Fibroblast of skin of abdomen (primary cell): ENCODE measurements around the gene FTO.

ENCODE experiments used
- DNase-seq: peaks from one replicate; pipeline ENCODE4 v3.0.0-alpha.2; 2013

The FTO gene

DNA sequence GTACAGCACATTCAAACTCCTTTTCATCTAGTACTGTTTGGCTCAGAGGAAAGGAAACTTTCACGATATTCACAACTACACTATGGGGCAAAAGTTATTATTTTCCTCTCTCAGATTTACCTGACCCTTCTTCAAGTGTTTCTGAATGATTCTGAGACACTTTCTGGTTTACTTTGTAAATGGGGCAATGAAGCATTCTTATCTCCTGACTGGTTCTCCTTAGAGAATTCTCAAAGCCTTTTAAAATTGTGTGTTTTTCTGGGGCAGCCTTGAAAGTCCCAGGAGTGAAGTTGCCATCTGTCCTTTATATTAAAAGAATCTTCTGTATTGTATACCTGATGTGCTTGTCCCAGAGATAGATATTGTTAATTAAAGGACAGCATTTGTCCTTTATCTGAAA lies 264.9 kb downstream of the FTO start:
- DNase-seq = no peak

DNA sequence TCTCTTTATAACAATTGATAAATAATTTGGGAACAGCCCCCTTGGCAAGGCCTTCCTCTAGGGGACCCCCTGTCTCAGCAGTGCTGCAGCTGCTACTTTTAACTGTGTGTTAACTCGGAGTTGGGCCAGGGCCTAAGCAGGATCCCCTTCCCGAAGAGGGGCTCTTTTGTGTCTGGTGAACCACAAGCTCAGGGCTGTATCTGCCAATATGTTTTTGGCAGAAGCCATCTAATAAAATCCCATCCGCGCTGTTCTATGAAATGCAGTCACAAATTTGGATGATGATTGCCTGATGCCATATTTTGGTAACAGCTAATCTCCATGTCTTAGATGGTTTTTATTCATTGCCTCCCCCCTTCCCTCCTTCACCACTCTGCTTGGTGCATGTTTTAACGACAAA lies 267.7 kb downstream of the FTO start:
- no peak for DNase-seq

DNA sequence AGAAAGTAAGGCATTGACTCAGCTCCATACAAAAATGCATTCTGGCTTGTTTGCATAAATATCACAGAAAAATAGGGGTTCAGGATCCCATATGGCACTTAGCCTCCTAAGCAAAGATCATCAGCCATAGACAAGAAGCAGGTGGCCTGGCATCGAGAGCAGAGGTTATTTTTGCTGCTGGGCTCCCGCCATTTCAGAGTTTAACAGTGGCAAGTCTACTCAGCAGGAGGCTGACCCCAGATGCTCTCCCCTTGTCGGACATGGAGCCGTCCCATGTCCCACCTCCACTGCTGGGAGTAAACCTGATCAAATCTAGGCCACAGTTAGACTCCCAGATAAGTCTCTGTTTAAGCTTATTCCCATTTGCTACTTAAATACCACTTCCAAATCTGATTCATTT lies 269.1 kb downstream of the FTO start:
- DNase-seq = no peak

DNA sequence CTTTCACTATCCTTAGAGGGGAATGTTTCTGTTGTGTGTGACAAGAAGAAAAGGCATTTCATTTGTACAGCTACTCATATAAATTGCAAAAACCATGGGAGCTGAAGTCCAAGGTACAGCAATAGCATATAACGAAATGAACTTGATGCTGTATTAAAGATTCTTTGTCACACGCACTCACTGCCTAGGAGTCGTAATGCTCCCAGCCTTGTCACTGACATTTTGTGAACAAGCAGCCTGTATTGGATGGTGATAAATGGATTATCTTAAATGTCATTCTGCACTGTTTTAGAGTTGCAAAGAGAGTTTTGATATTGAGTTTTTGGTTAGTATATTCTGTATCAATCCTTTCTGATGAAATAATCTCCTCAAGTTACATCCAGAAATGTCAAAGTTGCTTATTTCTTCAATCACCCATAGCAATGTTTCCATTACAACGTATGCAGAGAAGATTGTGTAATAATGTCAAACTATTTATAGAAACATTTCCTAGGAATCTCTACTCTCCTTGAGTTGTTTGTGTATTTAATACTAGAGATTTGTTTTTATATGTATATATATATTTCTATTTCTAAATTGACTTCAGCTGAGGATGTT lies 270.6 kb downstream of the FTO start:
- peak; percentile 56 for DNase-seq

DNA sequence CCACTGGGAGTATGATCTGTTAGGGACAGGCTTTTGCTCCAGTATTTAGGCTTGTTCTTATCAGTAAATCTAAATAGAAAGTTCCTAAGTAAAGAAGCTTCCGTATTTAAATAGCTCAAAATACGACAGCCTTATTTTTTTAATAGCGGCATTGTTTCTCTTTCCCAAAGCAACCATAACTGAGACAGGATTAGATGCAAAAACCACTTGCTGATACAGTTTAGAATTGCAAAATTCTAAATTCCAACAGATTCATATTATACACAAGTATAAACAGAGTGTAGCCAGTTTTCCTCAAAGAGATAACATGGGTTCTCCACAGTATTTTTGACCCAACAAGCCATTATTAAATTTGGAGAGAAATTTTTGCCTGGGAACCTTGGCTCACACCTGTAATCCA lies 276.7 kb downstream of the FTO start:
- DNase-seq = no peak

- no peak for DNase-seq
Measured at GRCh38 chr16:53982631-53983042, 278.7 kb downstream of the FTO start.

GRCh38 chr16:53984936-53985335 lies 281.0 kb downstream of the FTO start:
- no peak for DNase-seq

DNA sequence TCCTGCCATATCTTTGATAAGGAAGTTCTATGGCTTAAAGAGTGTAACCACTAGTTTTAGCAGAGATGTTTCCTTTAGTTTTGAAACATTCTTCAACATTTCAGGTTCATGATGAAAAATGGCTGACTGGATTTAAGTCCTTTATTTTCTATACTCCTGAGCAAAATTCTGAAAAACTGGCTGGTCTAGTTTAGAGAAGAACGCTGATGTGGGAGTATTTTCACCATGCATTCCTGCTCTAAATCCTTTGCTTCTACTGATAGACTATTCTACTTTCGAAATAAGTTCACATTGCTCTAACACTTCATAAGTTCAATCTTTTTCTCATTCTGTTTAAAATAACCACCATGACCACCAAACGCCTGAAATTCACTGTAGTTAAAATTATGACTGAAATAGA lies 281.9 kb downstream of the FTO start:
- DNase-seq = no peak

- DNase-seq = no peak
Measured at GRCh38 chr16:53986793-53987192, 282.8 kb downstream of the FTO start.

- no peak for DNase-seq
Measured at GRCh38 chr16:53988136-53988535, 284.2 kb downstream of the FTO start.

DNA sequence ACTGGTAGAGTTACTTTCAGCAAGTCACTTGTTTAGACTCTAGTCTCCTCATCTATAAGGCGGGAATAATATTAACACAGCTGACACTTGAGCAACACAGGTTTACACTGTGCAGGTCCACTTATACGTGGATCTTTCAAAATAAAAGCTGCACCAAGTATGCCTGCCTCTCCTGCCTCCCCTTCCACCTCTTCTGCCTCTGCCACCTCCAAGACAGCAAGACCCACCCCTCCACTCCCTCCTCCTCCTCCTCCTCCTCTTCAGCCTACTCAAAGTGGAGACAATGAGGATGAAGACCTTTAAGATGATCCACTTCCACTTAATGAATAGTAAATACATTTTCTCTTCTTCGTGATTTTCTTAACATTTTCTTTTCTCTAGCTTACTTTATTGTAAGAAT lies 285.6 kb downstream of the FTO start:
- no peak for DNase-seq

GRCh38 chr16:53991754-53992378 lies 287.9 kb downstream of the FTO start:
- DNase-seq = peak; percentile 48

- no peak for DNase-seq
Measured at GRCh38 chr16:53995378-53995777, 291.4 kb downstream of the FTO start.

- DNase-seq = no peak
Measured at GRCh38 chr16:53996961-53997360, 293.0 kb downstream of the FTO start.

GRCh38 chr16:53998024-53998810 lies 294.3 kb downstream of the FTO start:
- DNase-seq = no peak

DNA sequence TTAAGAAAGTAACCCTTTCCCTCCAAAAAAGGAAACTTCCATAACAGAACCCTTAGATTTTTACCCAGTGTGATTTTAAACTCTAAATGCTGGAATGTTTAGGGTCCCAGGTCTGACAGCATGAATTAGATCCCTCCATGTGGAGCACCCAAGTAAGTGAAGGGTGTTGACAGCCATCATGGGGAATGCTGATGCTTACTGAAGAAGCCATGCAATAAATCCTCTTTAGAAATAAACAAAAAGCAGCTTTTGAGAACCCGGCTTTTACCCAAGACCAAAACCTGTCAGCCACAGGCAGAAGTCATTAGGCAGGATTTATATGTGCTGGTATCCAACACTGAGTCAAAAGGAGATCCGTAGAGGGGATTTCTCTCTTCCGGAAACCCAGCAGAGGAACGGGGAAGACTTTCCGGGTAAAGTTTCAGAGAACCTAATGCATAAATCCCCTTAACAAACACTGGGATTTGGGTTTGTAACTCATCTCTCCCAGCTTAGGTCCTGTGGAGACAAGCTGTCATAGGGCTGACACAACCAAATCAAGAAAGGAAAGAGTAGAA lies 295.1 kb downstream of the FTO start:
- peak; percentile 26 for DNase-seq

- DNase-seq = peak; percentile 39
Measured at GRCh38 chr16:53999841-54000240, 295.9 kb downstream of the FTO start.

GRCh38 chr16:54000361-54000760 lies 296.4 kb downstream of the FTO start:
- no peak for DNase-seq

DNA sequence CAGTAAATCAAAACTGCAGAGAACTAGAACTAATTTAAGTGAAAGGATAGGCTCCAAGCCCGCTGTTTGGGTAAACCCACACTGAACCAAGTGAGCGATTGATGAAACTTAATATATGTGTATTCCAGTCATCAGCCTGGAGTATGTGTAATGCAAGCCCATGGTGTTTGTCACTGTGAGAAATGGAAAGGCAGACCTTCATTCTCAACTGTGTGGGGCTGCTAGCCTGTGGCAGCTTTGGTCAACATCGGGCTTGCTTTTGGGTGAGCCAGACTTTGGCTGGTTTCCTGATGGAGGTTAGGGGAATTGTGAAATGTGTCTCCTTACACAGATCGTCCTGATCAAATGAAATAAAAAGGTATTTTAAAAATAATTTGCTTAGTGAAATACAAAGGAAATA lies 302.7 kb downstream of the FTO start:
- no peak for DNase-seq

DNA sequence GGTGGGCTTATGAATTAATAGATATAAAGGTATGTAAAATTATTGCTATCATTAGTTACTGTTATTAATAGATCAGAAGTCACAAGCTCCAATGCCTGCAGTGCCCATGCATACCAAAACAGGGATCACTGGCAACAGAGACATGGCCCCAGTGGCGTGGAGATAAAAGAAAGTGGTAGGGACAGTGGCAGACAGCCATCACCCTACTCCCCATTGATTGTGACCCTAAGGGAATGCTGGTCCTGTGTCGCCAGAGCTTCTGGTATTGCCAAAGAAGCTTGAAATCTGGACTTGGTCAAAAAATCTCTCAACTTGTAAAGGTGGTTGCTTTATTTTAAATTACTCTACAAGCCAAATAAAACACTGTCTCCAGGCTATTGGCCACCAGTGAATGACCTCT lies 303.5 kb downstream of the FTO start:
- no peak for DNase-seq

- DNase-seq = no peak
Measured at GRCh38 chr16:54009464-54010176, 305.7 kb downstream of the FTO start.

DNA sequence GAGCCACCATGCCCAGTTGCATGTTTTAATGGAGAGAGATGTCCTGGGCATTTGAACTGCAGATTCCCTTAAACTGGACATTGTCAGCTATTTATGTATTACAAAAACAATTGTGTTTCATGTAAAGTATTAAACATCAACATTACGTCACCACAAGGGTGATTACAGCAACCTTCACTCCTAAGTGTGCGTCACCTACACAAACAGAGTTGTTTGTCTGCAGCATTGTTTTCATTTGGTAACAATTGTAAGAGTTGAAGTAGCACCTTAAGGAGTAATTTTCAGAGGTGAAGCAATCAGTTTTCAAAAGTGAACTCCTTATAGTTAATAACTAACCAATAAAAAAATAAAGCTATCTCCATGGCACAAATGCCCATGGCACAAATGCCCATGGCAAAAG lies 311.2 kb downstream of the FTO start:
- no peak for DNase-seq

DNA sequence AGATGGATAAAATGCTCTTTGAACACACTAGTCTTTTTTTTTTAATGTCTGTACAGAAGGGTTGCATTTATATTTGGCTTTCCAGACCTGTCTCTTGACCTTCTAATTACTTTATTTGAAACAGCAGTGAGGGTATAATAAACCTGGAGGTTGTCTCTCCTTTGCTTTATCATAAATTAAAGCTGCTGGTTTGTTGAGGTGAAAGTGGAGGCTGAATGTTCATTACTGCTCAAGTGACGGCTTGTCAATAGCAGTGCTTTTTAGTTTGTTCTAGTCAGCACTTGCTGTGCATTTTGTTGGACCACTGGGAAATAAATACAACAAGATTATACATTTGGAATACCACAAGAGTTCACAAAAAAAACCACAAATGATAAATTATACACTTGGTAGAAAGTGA lies 318.4 kb downstream of the FTO start:
- DNase-seq = no peak
